A673 (cell line): ENCODE measurements around the gene NRXN2.

Experiments used
- CTCF ChIP-seq: fragments of 300-800, 200-600 bp; sonication (generic); conservative IDR thresholded peaks from 2 replicates; pipeline ENCODE4 v1.5.1; 2017; ENCODE audit warnings: low read depth, mild to moderate bottlenecking, antibody characterized with exemption, low read length, moderate library complexity, mixed read lengths
- EZH2 ChIP-seq: fragments of 200-600 bp; sonication (generic); IDR thresholded peaks from 2 replicates; pipeline ENCODE4 v1.6.1; 2017; ENCODE audit warnings: borderline replicate concordance, low read depth, mild to moderate bottlenecking, mixed read lengths, antibody characterized with exemption, low read length; ENCODE audit not compliant: poor library complexity, severe bottlenecking

- TF ChIP-seq EZH2 (no peak), CTCF (no peak)
Measured at GRCh38 chr11:64622681-64623080, 100.3 kb downstream of the NRXN2 start.
